Fibroblast of mammary gland (primary cell): Measurements from ENCODE around the gene MS4A7.

Experiments
- DNase-seq: peaks from one replicate; pipeline ENCODE4 v3.0.0-alpha.2; 2010; ENCODE audit warnings: low read depth
- H3K4me3 ChIP-seq: 2 replicates; pipeline ENCODE4 v1.5.1; 2011; ENCODE audit warnings: low read depth, mild to moderate bottlenecking, low read length, moderate library complexity; ENCODE audit not compliant: control insufficient read depth
- TF ChIP-seq, protein P1 (sequence below): conservative IDR thresholded peaks from 2 replicates; pipeline ENCODE4 v1.5.1; 2011; ENCODE audit warnings: low read depth, low read length, inconsistent platforms; ENCODE audit not compliant: control insufficient read depth, insufficient read depth

MS4A7 gene

GRCh38 chr11:60377401-60378136 lies 763 bp upstream of the MS4A7 start:
- no peak overlapping the region for H3K4me3 ChIP-seq
- TF ChIP-seq, protein P1, sequence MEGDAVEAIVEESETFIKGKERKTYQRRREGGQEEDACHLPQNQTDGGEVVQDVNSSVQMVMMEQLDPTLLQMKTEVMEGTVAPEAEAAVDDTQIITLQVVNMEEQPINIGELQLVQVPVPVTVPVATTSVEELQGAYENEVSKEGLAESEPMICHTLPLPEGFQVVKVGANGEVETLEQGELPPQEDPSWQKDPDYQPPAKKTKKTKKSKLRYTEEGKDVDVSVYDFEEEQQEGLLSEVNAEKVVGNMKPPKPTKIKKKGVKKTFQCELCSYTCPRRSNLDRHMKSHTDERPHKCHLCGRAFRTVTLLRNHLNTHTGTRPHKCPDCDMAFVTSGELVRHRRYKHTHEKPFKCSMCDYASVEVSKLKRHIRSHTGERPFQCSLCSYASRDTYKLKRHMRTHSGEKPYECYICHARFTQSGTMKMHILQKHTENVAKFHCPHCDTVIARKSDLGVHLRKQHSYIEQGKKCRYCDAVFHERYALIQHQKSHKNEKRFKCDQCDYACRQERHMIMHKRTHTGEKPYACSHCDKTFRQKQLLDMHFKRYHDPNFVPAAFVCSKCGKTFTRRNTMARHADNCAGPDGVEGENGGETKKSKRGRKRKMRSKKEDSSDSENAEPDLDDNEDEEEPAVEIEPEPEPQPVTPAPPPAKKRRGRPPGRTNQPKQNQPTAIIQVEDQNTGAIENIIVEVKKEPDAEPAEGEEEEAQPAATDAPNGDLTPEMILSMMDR, result no peak
- no peak for DNase-seq

- TF ChIP-seq, protein P1, result no peak
- no peak overlapping the region for H3K4me3 ChIP-seq
- no peak for DNase-seq
Observed at GRCh38 chr11:60389279-60389910, 11.1 kb downstream of the MS4A7 start.

- no peak for DNase-seq
- TF ChIP-seq, protein P1, result no peak
- no peak overlapping the region for H3K4me3 ChIP-seq
Observed at GRCh38 chr11:60390419-60390818, 12.1 kb downstream of the MS4A7 start.

DNA sequence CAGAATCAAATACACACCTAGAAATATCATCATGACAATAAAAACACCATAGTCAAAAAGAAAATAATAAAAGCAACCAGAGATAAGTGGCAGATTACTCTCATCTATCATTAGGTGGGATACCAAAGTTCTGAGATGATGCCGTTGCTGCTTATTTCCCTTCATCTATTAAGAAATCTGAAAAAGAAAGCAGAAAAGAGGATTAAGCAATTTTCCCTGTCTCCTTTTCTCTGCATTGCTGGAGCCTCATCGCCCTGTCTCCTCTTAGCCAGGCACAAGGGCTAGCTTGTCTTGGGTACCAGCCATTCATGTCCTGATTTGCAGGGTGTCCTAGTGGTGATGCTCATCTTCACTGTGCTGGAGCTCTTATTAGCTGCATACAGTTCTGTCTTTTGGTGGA lies 14.0 kb downstream of the MS4A7 start:
- DNase-seq, result no peak
- TF ChIP-seq, protein P1, result no peak
- H3K4me3 ChIP-seq, result no peak overlapping the region

DNA sequence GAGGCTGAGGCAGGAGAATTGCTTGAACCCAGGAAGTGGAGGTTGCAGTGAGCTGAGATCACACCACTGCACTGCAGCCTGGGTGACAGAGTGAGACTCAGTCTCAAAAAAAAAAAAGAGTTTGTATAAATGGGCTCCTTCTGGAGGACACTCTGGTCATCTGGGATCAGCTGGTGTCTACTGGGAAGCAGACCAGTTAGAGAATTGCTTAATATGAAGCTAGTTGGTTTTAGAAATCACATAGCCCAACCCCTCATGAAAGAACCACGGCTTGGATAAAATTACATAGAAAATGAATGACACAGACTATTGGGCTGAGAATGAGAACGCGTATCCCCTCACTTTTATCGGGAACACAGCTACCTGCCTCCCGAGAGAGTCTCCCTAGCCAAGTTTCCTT lies 14.7 kb downstream of the MS4A7 start:
- H3K4me3 ChIP-seq, result no peak overlapping the region
- TF ChIP-seq, protein P1, result no peak
- DNase-seq, result no peak

GRCh38 chr11:60394666-60395380 lies 16.5 kb downstream of the MS4A7 start:
- TF ChIP-seq, protein P1, result no peak
- no peak for DNase-seq
- H3K4me3 ChIP-seq, result no peak overlapping the region
